GM19193 (cell line): ENCODE results near the gene TLE6.

ENCODE experiments used
- POLR2A ChIP-seq: IDR thresholded peaks from 4 replicates; pipeline ENCODE4 v1.6.1; 2011; ENCODE audit not compliant: insufficient read depth, insufficient read length; ENCODE audit errors: extremely low read depth

Gene TLE6

GRCh38 chr19:3029065-3029923, 51.9 kb downstream of the TLE6 start, which contains the start of gene TLE2:
Gene TLE2 (minus strand): TSS chr19:3029280. CDS start chr19:3028904, 376 bp downstream.
- TF ChIP-seq POLR2A: no peak

GRCh38 chr19:3031607-3031867, 54.2 kb downstream of the TLE6 start:
- TF ChIP-seq POLR2A: no peak

GRCh38 chr19:3033595-3034405, 56.4 kb downstream of the TLE6 start:
- no peak for TF ChIP-seq POLR2A

GRCh38 chr19:3034406-3034655, 57.0 kb downstream of the TLE6 start:
- no peak for TF ChIP-seq POLR2A

- no peak for TF ChIP-seq POLR2A
Measured at GRCh38 chr19:3034656-3035541, 57.5 kb downstream of the TLE6 start.

GRCh38 chr19:3035542-3036118, 58.3 kb downstream of the TLE6 start:
- TF ChIP-seq POLR2A: peak; percentile 72

- TF ChIP-seq POLR2A: peak; percentile 23
Measured at GRCh38 chr19:3036119-3036976, 59.0 kb downstream of the TLE6 start.

GRCh38 chr19:3038214-3038613, 60.9 kb downstream of the TLE6 start:
- no peak for TF ChIP-seq POLR2A

GRCh38 chr19:3039125-3039524, 61.8 kb downstream of the TLE6 start:
- no peak for TF ChIP-seq POLR2A

GRCh38 chr19:3039641-3040077, 62.3 kb downstream of the TLE6 start:
- no peak for TF ChIP-seq POLR2A

- no peak for TF ChIP-seq POLR2A
Measured at GRCh38 chr19:3041327-3041726, 64.0 kb downstream of the TLE6 start.

- TF ChIP-seq POLR2A: no peak
Measured at GRCh38 chr19:3041761-3042620, 64.6 kb downstream of the TLE6 start.

- TF ChIP-seq POLR2A: no peak
Measured at GRCh38 chr19:3042621-3043267, 65.4 kb downstream of the TLE6 start.
